Activated naive CD8-positive, alpha-beta T cell treated with anti-CD3 and anti-CD28 coated beads, Interleukin-2, amount 50 U/mL, for 16 hours (primary cell): ENCODE results near the gene KIAA1217.
"Not testable (repeated sequence)": the region's sequence is repeated elsewhere in the genome, so short reads cannot be mapped to it uniquely, and the experiment has no call there.

Source experiments
- DNase-seq: peaks from one replicate; pipeline ENCODE4 v3.0.0-alpha.2; 2020; ENCODE audit warnings: low read depth, low spot score

The KIAA1217 gene

GRCh38 chr10:24340883-24341282 is 131.9 kb downstream of the KIAA1217 start:
- no peak for DNase-seq

DNA sequence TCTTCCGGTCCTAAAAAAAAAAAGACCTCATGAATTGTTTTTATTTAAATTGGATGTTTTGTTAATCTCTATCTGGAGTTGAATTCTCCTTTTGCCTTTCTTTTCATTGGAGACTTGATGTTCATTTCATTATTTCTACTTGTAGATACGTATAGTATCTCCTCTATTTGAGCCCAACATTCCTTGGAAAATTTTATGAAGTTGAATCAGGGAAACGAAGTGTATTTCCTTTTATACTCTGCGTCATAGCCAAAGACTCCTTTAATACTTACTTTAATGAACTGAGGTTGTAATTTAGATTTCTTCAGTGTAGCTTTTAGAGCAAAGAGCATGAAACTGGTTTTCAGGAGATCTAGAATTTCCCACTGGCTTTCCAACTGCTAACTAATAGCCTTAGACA is 132.4 kb downstream of the KIAA1217 start:
- no peak for DNase-seq

DNA sequence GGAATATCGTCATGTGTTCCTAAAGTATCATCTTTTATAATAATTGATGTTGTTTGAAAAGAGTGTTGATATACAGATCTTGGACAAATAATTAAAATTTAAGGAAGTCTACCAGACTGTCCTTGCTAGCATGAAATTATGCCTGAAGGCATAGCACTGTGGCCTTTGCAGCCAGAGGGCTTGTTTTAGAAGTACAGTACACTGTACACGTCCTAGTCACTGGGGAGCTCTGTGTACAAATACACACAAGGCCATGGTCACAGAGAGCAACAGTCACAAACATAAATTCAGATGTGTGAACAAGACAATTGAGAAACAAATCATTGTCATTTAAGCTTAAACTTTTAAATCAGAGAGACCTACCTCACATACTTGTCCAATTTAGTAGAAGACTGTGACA is 133.0 kb downstream of the KIAA1217 start:
- no peak for DNase-seq

DNA sequence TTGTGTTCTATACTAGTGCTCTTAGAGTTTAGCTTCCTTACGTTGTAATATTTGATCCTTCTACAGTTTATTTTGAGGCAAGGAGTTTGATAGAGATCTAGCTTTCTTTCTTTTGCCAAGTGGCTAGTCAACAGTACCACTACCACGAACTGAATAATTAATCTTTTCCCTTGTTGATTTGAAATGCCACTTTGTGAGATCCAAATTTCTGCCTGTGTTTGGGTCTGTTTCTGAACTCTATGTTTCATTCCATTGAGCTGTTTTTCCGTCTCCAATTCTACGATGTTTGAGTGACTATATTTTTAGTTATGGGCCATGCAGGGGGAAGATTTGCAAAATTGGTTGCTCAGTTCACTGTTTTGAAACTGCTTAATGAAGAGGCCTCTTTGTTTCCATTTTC is 134.7 kb downstream of the KIAA1217 start:
- no peak for DNase-seq

DNA sequence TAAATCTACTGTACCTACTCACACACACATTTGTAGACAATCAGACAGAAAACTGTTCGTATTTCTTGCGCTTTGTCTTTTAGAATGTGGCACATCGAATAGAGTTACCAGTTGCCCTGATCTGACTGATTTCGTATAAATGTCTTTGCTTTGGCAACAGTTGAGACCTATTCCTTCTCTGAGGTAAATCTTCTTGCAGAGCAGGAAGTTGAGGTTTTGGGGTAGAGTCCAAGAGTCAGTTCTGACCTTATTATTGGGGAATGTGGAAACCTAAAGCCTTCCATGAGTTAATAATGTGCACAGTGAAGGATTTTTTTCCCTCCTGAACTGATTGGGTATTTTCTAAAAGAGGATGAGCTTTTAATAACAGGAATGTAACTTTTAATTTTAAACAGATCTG is 135.3 kb downstream of the KIAA1217 start:
- DNase-seq, result no peak

DNA sequence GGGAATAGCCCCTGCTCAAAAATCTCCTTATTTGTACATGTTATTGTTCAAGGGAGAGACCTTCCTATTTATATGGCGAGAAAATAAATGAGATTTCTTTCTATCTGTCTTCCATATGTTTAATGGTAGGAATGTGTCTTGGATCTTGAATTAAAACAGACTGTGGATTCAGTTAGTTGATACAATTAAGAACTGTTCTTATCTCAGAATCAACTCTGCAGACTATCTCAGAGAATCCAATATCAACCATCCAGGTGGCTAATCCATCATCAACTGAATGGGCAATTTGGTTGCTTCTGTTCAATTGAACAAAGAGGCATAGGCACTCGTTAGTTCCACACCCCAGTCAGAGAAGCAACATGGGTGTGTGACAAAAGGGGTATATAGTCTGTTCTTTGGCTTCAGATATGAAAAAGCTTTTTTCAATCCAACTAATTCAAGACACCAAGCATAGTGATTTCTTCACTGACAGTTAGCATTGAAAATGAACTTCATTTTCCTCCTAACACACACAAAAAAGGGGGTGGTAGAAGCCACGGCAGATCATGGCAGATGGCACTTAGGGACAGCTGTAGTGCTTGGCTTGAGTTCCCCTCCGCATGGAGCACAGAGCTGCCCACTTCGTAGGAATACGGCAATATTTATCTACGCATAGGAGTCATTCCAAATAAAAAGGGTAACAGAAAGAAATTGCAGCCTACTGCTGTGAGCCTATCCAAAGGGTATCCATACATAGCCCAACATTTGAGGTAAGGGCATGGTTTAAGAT is 135.9 kb downstream of the KIAA1217 start:
- DNase-seq, result no peak

DNA sequence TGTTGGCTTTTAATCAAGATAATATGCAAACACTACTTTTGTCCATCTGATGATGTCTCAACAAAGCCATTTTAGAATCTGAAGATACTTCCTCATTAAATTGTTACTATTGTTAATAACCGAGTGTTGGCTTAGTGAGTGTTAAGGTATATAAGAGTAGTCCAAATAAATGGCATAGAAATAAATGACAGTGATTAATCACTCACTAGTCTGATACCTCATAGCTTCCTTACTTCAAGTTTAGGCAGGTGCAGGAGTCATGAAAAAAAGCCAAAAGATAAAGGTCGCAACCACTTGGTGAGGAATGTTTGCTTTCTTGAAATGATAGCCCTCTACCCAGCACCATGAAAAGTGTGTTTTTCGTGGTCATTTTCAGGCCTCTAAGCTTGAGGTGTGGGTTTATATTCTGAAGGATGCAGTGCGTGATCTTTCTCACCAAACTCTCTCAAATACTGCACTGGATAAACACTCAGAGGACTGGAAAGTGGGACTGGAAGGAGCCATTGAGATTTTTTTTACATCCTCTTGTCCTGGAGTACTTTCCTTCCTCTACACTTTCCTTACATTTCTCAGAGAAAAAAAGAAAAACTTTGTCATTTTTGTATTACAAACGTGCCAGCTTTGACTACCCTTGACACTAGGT is 138.1 kb downstream of the KIAA1217 start:
- no peak for DNase-seq

DNA sequence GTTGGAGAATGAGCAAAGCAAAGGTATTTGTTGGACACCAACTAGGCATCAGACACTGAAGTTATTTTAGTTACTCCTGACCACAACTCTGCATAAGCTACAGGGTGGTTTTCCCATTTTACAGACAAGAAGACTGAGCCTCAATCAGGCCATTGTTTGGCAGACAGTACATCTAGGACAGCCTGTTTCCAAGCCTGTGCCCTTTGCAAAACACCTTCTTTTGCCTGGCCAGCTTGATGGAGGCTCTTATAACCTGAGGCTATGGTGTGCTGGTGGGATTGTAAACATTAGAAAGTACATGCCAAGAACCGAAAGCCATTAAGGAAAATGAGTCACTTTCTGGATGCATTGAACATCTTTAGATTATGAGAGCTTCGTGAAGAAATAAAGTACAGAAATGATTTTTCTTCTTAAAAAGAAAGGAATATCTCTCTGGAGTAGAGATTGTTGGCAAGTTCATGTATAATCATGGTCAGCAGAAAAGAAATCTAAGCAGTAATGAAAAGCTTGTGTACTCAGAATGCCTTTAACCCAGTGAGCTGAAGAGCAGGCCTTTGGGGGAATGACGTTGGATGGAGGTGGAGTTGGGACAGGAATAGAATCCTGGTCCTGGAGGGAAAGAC is 140.6 kb downstream of the KIAA1217 start:
- no peak for DNase-seq

DNA sequence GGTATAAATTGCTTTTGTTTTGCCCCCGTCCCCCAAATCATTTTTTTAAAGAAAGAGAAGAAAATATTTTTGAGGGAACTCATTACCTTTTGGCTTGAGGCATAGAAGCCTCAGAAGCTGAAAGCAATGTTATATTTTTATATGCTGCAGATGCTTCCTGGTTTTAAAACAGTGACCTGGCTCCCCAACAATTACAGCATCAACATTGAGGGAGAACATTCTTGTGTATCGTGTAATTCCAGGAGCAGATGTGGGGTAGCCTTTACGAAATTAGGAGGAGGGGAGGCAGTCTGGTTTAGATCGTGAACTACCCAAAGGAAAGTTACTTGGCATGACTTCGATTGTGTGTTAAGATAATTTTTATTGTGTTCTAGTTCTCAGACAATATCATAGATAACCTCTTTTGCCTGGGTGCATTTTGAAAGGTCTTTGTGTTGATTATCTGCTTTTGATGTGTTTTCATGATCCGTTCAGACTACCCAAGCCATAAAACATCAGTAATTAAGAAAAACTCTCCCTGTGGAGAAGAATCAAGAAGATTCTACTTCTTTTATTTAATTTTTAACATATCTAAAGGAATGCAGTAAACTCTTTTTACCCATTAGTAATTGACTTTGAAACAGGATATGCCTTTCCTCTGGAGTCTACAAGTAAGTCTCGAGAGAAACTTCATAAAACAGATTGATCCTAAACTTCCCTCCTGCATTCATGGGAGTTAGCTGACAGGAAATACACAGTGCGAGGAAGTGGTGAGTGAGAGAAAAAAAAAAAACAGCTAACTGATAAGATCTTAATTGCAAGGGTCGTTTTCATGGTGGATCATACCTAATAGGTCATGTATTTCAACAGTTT is 141.4 kb downstream of the KIAA1217 start:
- DNase-seq, result no peak

GRCh38 chr10:24350922-24351225 is 141.9 kb downstream of the KIAA1217 start:
- DNase-seq, result not testable (repeated sequence)

DNA sequence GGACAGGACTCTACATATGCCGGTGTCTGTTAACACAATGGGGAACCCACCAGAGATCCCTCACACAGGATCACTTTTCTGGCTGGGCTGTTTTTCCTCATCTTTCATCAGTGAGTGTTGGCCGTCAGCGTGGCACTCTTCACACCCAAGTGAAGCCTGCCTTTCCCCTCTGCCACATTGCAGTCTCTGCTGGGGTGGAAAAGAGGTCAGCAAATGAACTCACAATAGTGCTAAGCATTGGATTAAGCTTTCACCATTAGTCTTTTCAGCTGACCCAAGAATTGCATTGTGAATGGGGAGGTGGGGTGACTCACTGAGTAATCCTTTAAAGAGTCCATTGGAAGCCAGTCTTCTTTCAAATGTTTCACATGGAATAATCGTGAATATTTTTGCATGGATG is 143.0 kb downstream of the KIAA1217 start:
- no peak for DNase-seq

DNA sequence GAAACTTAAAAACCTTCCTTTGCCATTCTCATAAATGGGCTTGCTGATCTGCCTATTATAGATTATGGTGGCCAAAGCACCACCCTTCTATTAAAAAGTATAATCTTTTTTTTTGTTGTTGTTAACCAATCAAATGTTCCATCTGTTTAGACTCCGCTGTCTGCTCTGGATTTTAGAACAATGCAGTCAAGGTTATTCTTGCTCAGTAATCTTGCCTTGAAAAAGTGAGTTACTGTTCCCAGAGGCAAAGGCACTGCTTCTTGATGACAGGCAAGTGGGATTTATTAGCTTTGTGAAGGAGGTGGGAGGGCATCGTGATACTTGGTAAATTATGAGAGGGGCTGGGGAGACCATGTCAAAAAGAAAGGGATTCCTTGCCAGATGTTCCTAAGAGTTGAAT is 143.5 kb downstream of the KIAA1217 start:
- DNase-seq, result no peak

DNA sequence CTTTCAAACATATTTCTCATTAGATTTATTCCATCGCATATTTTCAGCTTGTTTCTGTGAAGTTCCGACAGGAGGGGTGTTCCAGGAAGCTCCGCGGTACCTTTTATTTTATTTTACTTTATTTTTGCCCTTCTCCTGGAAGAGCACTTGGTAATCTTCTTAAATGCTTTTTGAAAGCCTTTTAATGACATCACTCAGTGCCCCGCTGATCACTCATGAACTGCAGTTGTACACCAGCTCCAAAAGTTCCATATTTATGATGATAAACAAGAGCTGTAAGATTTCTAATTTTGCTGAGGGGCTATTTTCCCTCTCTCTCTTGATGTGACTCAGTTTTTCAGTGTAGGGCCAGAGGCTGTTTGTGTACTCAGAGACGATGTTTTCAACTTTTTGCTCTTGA is 144.4 kb downstream of the KIAA1217 start:
- DNase-seq, result no peak

GRCh38 chr10:24355056-24355688 is 146.2 kb downstream of the KIAA1217 start:
- no peak for DNase-seq

GRCh38 chr10:24357344-24358004 is 148.5 kb downstream of the KIAA1217 start:
- no peak for DNase-seq

DNA sequence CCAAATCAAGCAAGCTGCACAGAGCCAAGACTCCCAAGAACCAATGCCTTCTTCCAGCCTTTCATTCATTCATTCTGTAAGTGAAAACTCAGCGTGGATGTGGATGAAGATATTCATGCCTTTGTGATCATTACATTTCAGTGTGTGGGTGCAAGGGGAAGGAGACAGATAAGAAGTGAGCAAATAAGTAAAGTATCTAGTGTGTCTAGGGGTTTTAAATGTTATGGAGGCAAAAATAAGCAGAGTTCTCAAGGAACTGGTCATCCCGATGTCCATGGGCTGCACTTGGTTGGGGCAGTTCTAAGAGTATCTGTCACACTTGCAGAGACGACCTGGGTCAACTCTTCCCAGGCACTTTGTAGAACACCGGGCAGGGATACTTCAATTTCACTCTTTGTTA is 149.1 kb downstream of the KIAA1217 start:
- DNase-seq, result no peak

GRCh38 chr10:24360282-24361127 is 151.6 kb downstream of the KIAA1217 start:
- no peak for DNase-seq

- DNase-seq, result no peak
Measured at GRCh38 chr10:24363070-24363469, 154.1 kb downstream of the KIAA1217 start.

DNA sequence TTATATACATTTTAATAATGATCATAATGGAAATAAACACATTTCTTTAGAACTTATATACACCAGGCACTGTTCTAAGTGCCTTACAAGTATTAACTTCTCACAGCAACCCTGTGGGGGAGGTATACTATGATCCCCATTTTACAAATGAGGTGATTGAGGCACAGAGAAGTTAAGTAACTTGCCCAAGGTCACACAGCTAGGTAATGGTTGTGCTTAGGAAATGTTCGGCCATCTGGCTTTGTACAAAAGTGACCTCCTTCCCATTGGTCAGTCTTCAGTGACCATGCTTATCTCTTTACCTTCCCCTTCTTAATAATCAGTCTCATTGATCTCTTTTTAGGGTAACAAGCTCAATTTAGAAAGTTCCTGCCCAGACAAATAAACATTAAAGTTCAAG is 158.8 kb downstream of the KIAA1217 start:
- no peak for DNase-seq

- DNase-seq, result no peak
Measured at GRCh38 chr10:24370877-24371276, 161.9 kb downstream of the KIAA1217 start.
